NT2/D1 (cell line): ENCODE data around the gene MBLAC1.

ENCODE experiments used
- DNase-seq: peaks from one replicate; pipeline ENCODE4 v3.0.0-alpha.2; 2011; ENCODE audit warnings: low read depth, low spot score
- H3K27me3 ChIP-seq: 2 replicates; pipeline ENCODE4 v1.6.0; 2011; ENCODE audit warnings: mild to moderate bottlenecking; ENCODE audit not compliant: insufficient read length, insufficient read depth
- H3K36me3 ChIP-seq: 2 replicates; pipeline ENCODE4 v1.6.1; 2011; ENCODE audit warnings: mild to moderate bottlenecking, low read length, mixed read lengths; ENCODE audit not compliant: insufficient read depth, insufficient read length
- H3K4me1 ChIP-seq: 2 replicates; pipeline ENCODE4 v1.5.1; 2011; ENCODE audit not compliant: insufficient read depth, insufficient read length
- H3K4me3 ChIP-seq: 2 replicates; pipeline ENCODE4 v1.5.1; 2011; ENCODE audit warnings: low read depth; ENCODE audit not compliant: insufficient read length
- H3K9ac ChIP-seq: 2 replicates; pipeline ENCODE4 v1.6.0; 2011; ENCODE audit warnings: low read depth; ENCODE audit not compliant: insufficient read length
- H3K9me3 ChIP-seq: 2 replicates; pipeline ENCODE4 v1.5.1; 2011; ENCODE audit warnings: mild to moderate bottlenecking, low read length; ENCODE audit not compliant: insufficient read depth
- SUZ12 ChIP-seq: IDR thresholded peaks from 2 replicates; pipeline ENCODE4 v1.6.1; 2011; ENCODE audit not compliant: insufficient read length, insufficient read depth; ENCODE audit errors: extremely low read depth
- YY1 ChIP-seq: IDR thresholded peaks from 2 replicates; pipeline ENCODE4 v1.6.1; 2011; ENCODE audit not compliant: insufficient read length, insufficient read depth
- ZNF274 ChIP-seq: IDR thresholded peaks from 2 replicates; pipeline ENCODE4 v1.6.1; 2011; ENCODE audit warnings: mild to moderate bottlenecking, low read depth, low read length

MBLAC1 gene

GRCh38 chr7:100119072-100119969, 7.4 kb upstream of the MBLAC1 start, which contains the start of the genes CNPY4 and TAF6:
Gene CNPY4, plus strand, starts transcription at chr7:100119634. Its CDS starts 111 bp downstream, at chr7:100119745.
Gene TAF6, minus strand, starts transcription at chr7:100119358. Its CDS starts 5,149 bp downstream, at chr7:100114209.
- Histone ChIP-seq H3K9ac (peak within 1 kb of the TSS; percentile 96), H3K9me3 (no peaks in the 10 kb centered on the region), H3K36me3 (peaks cover 23% of the 10 kb centered on the region), H3K4me3 (peak within 1 kb of the TSS; percentile 87), H3K4me1 (no peaks in the 10 kb centered on the region), H3K27me3 (no peaks in the 10 kb centered on the region)
- TF ChIP-seq YY1 = peak; percentile 90
- no peak for TF ChIP-seq ZNF274
- peak; percentile 94 for DNase-seq

DNA sequence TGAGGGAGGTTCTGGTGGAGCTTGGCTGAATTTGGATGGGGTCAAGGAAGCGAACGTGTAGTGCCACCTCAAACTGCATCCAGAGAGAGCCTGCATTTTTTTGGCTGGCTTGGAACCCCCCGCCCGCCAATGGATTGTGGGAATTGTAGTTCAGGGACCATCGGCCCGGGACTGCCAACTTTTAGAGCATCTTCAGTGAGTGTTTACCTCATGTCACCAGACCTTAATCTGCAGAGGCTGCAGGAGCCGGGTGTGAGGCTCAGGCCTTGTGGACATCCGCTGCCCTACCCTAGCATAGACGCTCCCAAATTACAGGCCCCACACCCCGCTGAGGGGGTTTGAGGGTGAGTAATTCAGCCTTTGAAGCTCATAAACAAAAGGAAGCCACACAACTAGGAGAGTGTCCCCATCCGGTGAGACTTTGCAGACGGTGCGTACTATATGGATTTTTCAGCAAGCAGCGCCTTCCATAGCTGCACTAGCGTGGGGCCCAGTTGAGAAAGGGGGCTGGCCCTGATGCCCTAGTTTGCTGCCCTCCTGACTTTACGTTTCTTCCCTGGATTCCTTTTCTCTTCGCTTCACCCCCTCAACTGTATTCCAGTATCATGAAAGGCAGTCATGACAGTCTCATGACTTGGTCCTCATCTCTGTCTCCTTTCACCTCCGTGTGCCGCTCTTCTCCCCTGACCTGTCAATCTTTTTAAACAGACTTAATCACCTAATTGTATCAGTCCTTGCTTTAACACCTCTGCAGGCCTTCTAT, 6.6 kb upstream of the MBLAC1 start:
- DNase-seq = no peak
- Histone ChIP-seq H3K4me1 (peaks cover 5% of the 10 kb centered on the region), H3K4me3 (peak overlapping the region; percentile 87), H3K9me3 (no peaks in the 10 kb centered on the region), H3K36me3 (peaks cover 26% of the 10 kb centered on the region), H3K27me3 (no peaks in the 10 kb centered on the region), H3K9ac (peak overlapping the region; percentile 79)
- no peak for TF ChIP-seq SUZ12
- no peak for TF ChIP-seq YY1
- TF ChIP-seq ZNF274 = no peak

GRCh38 chr7:100120733-100121036, 6.1 kb upstream of the MBLAC1 start:
- Histone ChIP-seq H3K9me3 (no peaks in the 10 kb centered on the region), H3K4me3 (no peak overlapping the region), H3K4me1 (peaks cover 7% of the 10 kb centered on the region), H3K9ac (peak overlapping the region; percentile 24), H3K27me3 (no peaks in the 10 kb centered on the region), H3K36me3 (peaks cover 26% of the 10 kb centered on the region)
- no peak for TF ChIP-seq ZNF274
- TF ChIP-seq YY1 = no peak
- TF ChIP-seq SUZ12 = no peak
- no peak for DNase-seq

DNA sequence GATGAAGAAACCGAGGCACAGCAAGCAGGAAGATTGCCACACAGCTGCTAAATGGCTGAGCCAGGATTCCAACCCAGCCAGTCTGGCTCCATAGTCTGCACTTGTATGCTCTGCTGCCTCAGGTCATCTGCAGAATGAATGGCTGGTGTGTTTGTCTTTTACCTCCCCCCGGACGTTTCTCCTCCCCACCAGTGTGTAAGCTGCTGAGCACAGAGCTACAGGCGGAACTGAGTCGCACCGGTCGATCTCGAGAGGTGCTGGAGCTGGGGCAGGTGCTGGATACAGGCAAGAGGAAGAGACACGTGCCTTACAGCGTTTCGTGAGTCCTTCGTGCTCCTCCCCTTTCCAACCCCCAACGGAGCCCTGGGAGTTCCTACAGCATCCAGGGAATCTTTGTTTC, 4.7 kb upstream of the MBLAC1 start:
- H3K4me1 ChIP-seq = peaks cover 7% of the 10 kb centered on the region
- no peaks in the 10 kb centered on the region for H3K9me3 ChIP-seq
- H3K36me3 ChIP-seq = peaks cover 19% of the 10 kb centered on the region
- H3K9ac ChIP-seq = no peak overlapping the region
- no peak for TF ChIP-seq ZNF274
- TF ChIP-seq YY1 = no peak
- TF ChIP-seq SUZ12 = no peak
- no peak overlapping the region for H3K4me3 ChIP-seq
- no peaks in the 10 kb centered on the region for H3K27me3 ChIP-seq
- DNase-seq = no peak

DNA sequence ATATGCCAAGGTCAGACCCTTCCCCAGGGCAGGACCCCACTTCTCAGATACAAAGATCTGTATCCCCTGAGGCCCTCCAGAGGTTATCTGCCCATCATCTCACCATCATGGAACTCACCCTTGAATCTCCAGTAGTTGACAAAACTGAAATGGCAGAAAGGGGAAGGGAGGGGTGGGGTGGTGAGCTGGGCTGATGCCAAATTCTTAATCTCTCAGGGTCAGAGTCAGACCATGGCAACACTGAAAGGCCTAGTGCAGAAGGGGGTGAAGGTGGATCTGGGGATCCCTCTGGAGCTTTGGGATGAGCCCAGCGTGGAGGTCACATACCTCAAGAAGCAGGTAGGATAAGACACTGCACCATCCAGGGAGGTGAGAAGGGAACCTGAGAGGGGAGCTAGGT, 4.2 kb upstream of the MBLAC1 start:
- Histone ChIP-seq H3K36me3 (peaks cover 19% of the 10 kb centered on the region), H3K27me3 (peaks cover under 1% of the 10 kb centered on the region), H3K9me3 (no peaks in the 10 kb centered on the region), H3K9ac (no peak overlapping the region), H3K4me3 (no peak overlapping the region), H3K4me1 (peaks cover 7% of the 10 kb centered on the region)
- TF ChIP-seq SUZ12 = no peak
- TF ChIP-seq YY1 = no peak
- no peak for TF ChIP-seq ZNF274
- DNase-seq = no peak

DNA sequence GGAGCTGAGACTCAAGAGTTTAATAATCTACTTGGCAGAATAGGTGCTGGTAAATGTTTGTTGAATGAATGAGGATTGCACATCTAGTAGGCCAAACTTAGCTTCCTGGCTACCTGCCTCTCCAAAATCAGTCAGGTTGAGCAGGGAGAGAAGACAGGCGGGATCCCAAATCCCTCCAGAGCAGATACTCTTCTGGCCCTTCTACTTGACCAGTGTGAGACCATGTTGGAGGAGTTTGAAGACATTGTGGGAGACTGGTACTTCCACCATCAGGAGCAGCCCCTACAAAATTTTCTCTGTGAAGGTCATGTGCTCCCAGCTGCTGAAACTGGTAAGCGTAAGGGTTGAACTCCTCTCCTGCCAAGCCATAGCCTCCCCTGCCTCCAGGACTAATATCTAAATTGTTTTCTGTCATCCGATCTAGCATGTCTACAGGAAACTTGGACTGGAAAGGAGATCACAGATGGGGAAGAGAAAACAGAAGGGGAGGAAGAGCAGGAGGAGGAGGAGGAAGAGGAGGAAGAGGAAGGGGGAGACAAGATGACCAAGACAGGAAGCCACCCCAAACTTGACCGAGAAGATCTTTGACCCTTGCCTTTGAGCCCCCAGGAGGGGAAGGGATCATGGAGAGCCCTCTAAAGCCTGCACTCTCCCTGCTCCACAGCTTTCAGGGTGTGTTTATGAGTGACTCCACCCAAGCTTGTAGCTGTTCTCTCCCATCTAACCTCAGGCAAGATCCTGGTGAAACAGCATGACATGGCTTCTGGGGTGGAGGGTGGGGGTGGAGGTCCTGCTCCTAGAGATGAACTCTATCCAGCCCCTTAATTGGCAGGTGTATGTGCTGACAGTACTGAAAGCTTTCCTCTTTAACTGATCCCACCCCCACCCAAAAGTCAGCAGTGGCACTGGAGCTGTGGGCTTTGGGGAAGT, 2.2 kb upstream of the MBLAC1 start:
- Histone ChIP-seq H3K9ac (no peak overlapping the region), H3K4me1 (peaks cover 7% of the 10 kb centered on the region), H3K27me3 (peaks cover 20% of the 10 kb centered on the region), H3K4me3 (no peak overlapping the region), H3K36me3 (peaks cover 19% of the 10 kb centered on the region), H3K9me3 (no peaks in the 10 kb centered on the region)
- TF ChIP-seq YY1 (no peak), ZNF274 (no peak), SUZ12 (no peak)
- DNase-seq = no peak

GRCh38 chr7:100126239-100126930, 382 bp upstream of the MBLAC1 start:
- H3K9ac ChIP-seq = peak overlapping the region; percentile 95
- H3K27me3 ChIP-seq = peaks cover 20% of the 10 kb centered on the region
- H3K36me3 ChIP-seq = peaks cover 19% of the 10 kb centered on the region
- peak overlapping the region; percentile 82 for H3K4me3 ChIP-seq
- no peak for TF ChIP-seq SUZ12
- H3K9me3 ChIP-seq = no peaks in the 10 kb centered on the region
- DNase-seq = no peak
- H3K4me1 ChIP-seq = peaks cover 7% of the 10 kb centered on the region
